Suppressor macrophage treated with lipopolysaccharide for 4 hours (primary cell): ENCODE results near the gene A1BG.
"Not testable (repeated sequence)": the region's sequence is repeated elsewhere in the genome, so short reads cannot be mapped to it uniquely, and the experiment has no call there.

ENCODE experiments used
- DNase-seq: peaks from one replicate; pipeline ENCODE4 v3.0.0-alpha.2; 2020

The A1BG gene

GRCh38 chr19:58385891-58386575, 32.7 kb upstream of the A1BG start:
- no peak for DNase-seq

GRCh38 chr19:58385313-58385890, 32.1 kb upstream of the A1BG start:
- DNase-seq: no peak

DNA sequence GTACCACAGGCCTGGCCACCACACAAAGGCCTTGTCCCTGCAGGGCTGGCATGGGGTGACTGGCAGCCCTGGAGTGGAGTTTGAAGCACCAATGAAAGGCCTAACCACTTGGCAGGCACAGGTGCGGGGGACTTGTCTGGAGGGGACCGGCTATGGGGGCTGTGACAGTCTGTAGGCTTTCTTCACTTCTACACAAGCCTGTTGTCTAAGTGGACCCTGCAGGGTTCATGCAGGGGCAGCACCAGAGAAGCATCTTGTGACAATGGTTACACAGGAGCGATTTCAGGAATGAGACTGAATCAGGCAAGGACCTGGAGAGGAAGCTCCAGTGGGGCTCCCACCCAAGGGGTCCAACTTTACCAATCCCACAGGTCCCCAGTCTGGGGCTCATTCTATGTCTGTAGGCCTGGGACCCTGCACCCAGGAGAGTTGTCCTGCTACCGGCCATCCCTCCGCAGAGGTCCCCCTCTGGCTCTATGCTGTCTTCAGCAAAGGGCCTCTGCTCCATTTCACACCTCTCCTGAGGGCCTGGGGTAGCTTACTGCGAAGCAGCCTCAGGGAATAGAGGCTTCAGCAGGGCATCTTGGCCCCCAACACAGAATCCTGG, 29.8 kb upstream of the A1BG start:
- no peak for DNase-seq

- DNase-seq: no peak
Observed at GRCh38 chr19:58381460-58382212, 28.3 kb upstream of the A1BG start.

- peak; percentile 100 for DNase-seq
Observed at GRCh38 chr19:58380662-58381459, 27.6 kb upstream of the A1BG start, which contains the start of gene ZNF837. Gene ZNF837, minus strand, starts transcription at chr19:58381030. Its CDS starts 11,698 bp downstream, at chr19:58369332.

DNA sequence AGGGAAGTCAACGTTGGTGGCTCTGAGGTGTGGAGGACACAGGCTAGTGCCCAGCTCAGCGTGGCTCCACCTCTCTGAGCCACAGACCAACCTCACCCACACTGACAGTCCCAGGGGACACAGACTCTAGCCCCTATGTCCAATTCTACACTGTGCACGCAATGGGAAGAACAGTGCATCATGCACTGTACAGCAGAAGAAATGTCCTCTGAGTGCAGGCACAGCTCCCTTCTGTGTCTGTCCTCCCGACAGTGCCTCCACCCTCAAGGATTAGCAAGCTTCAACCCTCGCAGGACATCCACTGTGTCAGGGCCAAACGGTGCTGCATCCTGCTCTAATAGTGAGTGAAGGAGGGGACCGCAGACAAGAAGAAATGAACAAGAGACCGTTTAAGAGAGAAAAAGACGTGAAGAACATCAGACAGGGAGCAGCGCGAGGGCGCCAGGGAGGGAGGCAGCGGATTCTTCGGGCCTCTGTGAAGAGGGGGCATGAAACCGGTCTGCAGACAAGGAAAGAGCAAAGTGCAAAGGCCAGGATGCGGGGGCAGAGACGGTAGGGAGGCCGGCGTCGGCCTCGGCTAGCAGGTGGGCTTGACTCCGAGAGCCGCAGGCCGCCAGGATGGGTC, 26.9 kb upstream of the A1BG start:
- no peak for DNase-seq

DNA sequence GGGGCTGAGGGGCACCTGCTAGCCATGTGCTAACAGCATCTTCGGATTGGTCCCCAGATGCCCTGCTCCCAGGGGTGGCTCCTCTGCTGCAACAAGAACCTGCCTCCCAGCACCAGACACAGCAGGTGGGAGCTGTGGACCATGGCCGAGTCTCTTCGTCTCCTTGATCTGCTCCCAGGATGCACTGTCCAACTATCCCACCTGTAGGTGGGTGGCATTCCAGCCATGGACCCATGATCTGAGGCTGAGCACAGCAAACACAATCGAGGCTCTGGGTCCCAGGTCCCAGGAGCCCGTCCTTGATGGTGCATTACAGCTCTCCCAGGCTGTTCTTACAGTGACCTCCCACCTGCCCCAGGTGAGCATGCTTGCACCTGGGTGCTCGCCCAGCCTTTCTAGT, 26.0 kb upstream of the A1BG start:
- DNase-seq: no peak

GRCh38 chr19:58376724-58377123, 23.4 kb upstream of the A1BG start:
- not testable (repeated sequence) for DNase-seq

- DNase-seq: peak; percentile 53
Observed at GRCh38 chr19:58374200-58374599, 20.9 kb upstream of the A1BG start.

- no peak for DNase-seq
Observed at GRCh38 chr19:58372311-58373133, 19.2 kb upstream of the A1BG start.

- DNase-seq: no peak
Observed at GRCh38 chr19:58368561-58369360, 15.5 kb upstream of the A1BG start.

DNA sequence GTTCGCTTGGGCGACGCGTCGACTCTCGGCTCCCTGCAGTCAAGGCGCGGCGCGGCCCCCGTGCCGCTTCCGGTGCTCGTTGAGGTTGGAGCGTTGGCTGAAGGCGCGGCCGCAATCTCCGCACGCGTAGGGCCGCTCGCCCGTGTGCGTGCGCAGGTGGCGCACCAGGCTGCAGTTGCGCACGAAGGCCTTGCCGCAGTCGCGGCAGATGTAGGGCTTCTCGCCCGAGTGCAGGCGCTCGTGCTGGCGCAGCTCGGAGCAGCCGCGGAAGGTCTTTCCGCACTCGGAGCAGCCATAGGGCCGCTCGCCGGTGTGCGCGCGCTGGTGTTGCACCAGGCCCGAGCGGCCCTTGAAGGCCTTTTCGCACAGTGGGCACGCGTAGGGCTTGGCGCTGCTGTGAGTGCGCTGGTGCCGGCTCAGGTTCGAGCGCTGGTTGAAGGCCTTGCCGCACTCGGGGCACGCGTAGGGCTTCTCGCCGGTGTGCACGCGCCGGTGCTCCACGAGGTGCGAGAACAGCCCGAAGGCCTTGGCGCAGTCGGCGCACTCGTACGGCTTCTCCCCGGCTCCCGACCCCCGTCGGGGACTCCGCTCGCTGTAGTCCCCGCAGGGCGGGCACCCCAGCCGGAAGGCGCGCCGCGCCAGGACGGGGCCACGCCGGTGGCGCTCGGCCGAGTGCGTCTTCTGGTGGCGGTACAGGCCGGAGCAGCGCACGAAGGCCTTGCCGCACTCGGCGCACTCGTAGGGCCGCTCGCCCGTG, 14.6 kb upstream of the A1BG start:
- DNase-seq: no peak

- DNase-seq: no peak
Observed at GRCh38 chr19:58366585-58367430, 13.5 kb upstream of the A1BG start.

DNA sequence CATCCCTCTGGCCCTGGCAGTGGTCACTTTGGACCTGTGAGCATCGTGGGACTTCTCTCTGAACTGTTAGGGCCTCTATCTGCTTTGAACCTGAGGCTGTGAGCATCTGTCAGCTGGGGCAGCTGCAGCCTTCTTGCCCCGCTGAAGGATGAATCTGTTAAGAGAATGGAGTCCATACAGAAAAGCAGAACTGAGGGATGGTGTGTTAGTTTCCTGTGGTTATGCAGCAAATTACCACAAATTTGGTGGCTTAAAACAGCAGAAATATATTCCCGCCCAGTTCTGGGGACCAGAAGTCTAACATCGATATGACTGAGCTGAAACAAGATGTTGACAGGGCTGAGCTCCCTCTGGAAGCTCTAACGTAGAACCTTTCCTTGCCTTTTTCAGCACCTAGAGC, 10.9 kb upstream of the A1BG start:
- DNase-seq: peak; percentile 19

DNA sequence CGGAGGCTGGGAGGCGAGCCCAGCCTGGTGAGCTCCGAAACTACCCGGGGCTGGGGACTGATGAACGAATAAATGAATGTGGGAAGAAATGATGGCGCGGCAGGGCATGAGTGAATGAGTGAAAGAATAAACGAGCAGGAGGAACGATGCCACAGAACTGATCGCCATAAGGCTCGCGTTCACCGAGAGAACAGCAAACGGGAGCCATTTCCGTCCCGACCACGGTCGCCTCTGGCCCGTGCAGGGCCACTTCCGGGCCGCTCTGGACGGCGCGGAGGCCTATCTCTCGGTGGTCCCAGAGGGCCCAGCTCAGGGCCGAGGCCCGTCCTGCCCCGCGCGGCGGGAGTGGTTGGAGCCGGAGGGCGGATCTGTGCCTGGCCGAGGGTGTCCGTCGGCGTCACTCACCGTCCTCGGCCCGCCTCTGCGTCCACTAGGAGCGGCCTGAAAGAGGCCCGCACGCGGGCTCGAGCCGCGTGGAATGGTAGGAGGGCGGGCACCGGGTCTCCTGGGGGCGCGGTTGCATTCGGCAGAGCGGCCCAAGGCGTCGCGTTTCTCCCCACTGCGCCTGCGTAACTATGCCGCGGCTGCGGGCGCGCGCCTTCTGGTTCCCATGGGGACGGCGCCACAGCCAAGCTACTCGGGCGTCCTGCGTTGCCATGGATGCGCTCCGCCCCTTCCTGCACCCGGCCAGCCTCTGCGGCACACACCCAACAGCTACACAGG, 9.1 kb upstream of the A1BG start, which contains the start of gene ZNF497:
Gene ZNF497, minus strand, starts transcription at position 480 of the 723 bp plus-strand sequence. CDS start 5,116 bp downstream, outside the sequence.
- peak; percentile 97 for DNase-seq

DNA sequence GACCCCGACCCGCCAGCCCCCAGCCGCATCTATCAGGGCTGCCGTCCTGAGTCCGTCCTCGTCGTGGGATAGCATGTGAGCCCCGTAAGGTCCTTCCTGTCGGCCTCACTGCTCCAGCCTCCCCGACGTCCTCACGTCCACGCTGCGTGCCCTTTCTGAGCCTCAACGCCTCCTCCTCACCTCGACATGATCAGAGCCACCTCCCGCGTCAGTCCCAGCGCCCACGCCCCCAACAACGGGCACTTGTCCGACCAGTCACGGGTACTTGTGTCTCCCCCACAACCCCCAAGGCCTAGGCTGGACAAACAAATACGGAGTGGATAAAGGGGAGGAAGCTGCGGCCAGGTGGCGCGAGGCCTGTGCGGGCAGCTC, 8.6 kb upstream of the A1BG start:
- peak; percentile 51 for DNase-seq

- no peak for DNase-seq
Observed at GRCh38 chr19:58357481-58358145, 4.3 kb upstream of the A1BG start.
